Coronary artery (tissue), 2 donors: ENCODE data around the gene PLXNA4.
A peak's percentile ranks its signal among the peaks of the same experiment; 100 is the strongest.

Source experiments
- DNase-seq: peaks from one replicate; pipeline ENCODE4 v3.0.0-alpha.2; 2017; ENCODE audit warnings: low spot score
- H3K27ac ChIP-seq, 2 donors: fragments of 200-600 bp; sonication (generic); one replicate each; pipeline ENCODE4 v1.5.1; 2016 to 2019
- H3K4me3 ChIP-seq: fragments of 200-600 bp; sonication (generic); 2 replicates; pipeline ENCODE4 v1.5.1; 2016; ENCODE audit warnings: mild to moderate bottlenecking, moderate library complexity
- CTCF ChIP-seq: fragments of 200-600 bp; sonication (generic); IDR thresholded peaks from one replicate; pipeline ENCODE4 v1.5.1; 2019; ENCODE audit warnings: antibody characterized with exemption

The PLXNA4 gene

GRCh38 chr7:132307465-132307864, 268.8 kb downstream of the PLXNA4 start:
- Histone ChIP-seq H3K27ac (no peak overlapping the region), H3K4me3 (no peak overlapping the region)
- DNase-seq = no peak
- TF ChIP-seq CTCF = no peak

- DNase-seq = no peak
- Histone ChIP-seq H3K4me3 (no peak overlapping the region), H3K27ac (no peak overlapping the region)
- no peak for TF ChIP-seq CTCF
Measured at GRCh38 chr7:132300599-132301277, 275.5 kb downstream of the PLXNA4 start.

GRCh38 chr7:132298790-132299189, 277.5 kb downstream of the PLXNA4 start:
- no peak for DNase-seq
- no peak overlapping the region for H3K4me3 ChIP-seq
- TF ChIP-seq CTCF = no peak
- no peak overlapping the region for H3K27ac ChIP-seq

GRCh38 chr7:132296820-132297219, 279.4 kb downstream of the PLXNA4 start:
- no peak for DNase-seq
- no peak for TF ChIP-seq CTCF
- Histone ChIP-seq H3K27ac (no peak overlapping the region), H3K4me3 (no peak overlapping the region)

- no peak for DNase-seq
- H3K4me3 ChIP-seq = no peak overlapping the region
- TF ChIP-seq CTCF = no peak
- H3K27ac ChIP-seq = no peak overlapping the region
Measured at GRCh38 chr7:132295175-132295574, 281.1 kb downstream of the PLXNA4 start.

- peak; percentile 19 for DNase-seq
- no peak overlapping the region for H3K27ac ChIP-seq
- no peak for TF ChIP-seq CTCF
- no peak overlapping the region for H3K4me3 ChIP-seq
Measured at GRCh38 chr7:132292803-132293202, 283.5 kb downstream of the PLXNA4 start.

GRCh38 chr7:132291481-132291880, 284.8 kb downstream of the PLXNA4 start:
- no peak overlapping the region for H3K4me3 ChIP-seq
- peak; percentile 1 for DNase-seq
- H3K27ac ChIP-seq = no peak overlapping the region
- no peak for TF ChIP-seq CTCF
